Stimulated activated naive B cell treated with anti-CD40 and anti-IgM and Interleukin-4, amounts not matched to agents 10 μg/mL and 1 μg/mL and 100 μg/mL, for 72 hours (primary cell): ENCODE data around the gene RAC2.
A peak's percentile ranks its signal among the peaks of the same experiment; 100 is the strongest.

Experiments used
- ATAC-seq, 2 donors: fragments of 150-1000 bp; cut with Tn5 transposase; replicated peaks; 2 replicates each; pipeline ENCODE4 v1.10.0; 2021; ENCODE audit warnings: moderate library complexity in 1 of 2
- DNase-seq: peaks from one replicate; pipeline ENCODE4 v3.0.0; 2021
- H3K27ac Mint-ChIP-seq: one replicate; pipeline ENCODE4 v1.8.0; 2022; ENCODE audit warnings: mild to moderate bottlenecking, mixed read lengths
- H3K27me3 Mint-ChIP-seq, 2 donors: one replicate each; pipeline ENCODE4 v1.8.0; 2022; ENCODE audit warnings: mixed read lengths in 2 of 2
- H3K36me3 Mint-ChIP-seq, 2 donors: one replicate each; pipeline ENCODE4 v1.8.0; 2022; ENCODE audit warnings: mixed read lengths in 2 of 2, mild to moderate bottlenecking in 1 of 2
- H3K4me1 Mint-ChIP-seq, 2 donors: one replicate each; pipeline ENCODE4 v1.8.0; 2022; ENCODE audit warnings: mixed read lengths in 2 of 2, mild to moderate bottlenecking in 1 of 2
- H3K4me3 Mint-ChIP-seq, 2 donors: one replicate each; pipeline ENCODE4 v1.8.0; 2022; ENCODE audit warnings: mild to moderate bottlenecking in 2 of 2, mixed read lengths in 2 of 2, moderate library complexity in 1 of 2
- H3K9me3 Mint-ChIP-seq, 2 donors: one replicate each; pipeline ENCODE4 v1.8.0; 2022; ENCODE audit warnings: mixed read lengths in 2 of 2, mild to moderate bottlenecking in 1 of 2

The RAC2 gene

DNA sequence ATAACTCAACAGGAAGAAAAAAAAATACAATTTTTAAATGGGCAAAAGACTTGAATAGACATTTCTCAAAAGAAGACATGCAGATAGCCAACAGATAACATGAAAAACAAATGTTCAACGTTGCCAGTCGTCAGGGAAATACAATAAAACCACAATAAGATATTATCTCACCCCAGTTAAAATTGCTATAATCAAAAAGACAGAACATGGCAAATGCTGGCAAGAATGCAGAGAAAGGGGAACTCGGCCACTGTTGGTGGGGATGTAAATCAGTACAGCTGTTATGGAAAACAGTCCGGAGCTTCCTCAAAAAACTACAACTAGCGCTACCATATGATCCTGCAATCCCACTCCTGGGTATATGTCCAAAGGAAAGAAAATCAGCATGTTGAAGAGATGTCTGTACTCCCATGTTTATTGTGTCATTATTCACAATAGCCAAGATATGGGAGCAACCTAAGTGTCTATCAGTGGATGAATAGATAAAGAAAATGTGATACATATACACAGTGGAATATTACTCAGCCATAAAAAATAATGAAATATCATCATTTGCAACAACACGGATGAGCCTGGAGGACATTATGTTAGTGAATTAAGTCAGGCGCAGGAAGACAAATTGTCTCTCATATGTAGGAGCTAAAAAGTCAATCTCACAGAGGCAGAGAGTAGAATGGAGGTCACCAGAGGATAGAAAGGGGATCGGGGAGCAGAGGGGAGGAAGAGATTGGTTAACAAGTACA is 26.0 kb upstream of the RAC2 start:
- Mint-ChIP-seq H3K36me3 (peaks cover 0 to 2% of the 10 kb centered on the region in 2 donors), H3K9me3 (no peaks in the 10 kb centered on the region), H3K27me3 (no peaks in the 10 kb centered on the region), H3K4me3 (no peak overlapping the region), H3K27ac (no peak overlapping the region), H3K4me1 (peaks cover 40 to 56% of the 10 kb centered on the region in 2 donors)
- ATAC-seq (no peak), DNase-seq (no peak)

GRCh38 chr22:37267661-37268413 is 23.8 kb upstream of the RAC2 start:
- DNase-seq (no peak), ATAC-seq (peak; percentile 37 to 49)
- peaks cover 0 to 4% of the 10 kb centered on the region in 2 donors for H3K9me3 Mint-ChIP-seq
- H3K4me1 Mint-ChIP-seq, result peaks cover 21 to 34% of the 10 kb centered on the region in 2 donors
- H3K27ac Mint-ChIP-seq, result peak overlapping the region; percentile 97
- peak overlapping the region; percentile 91 to 94 for H3K4me3 Mint-ChIP-seq
- peaks cover 0 to 4% of the 10 kb centered on the region in 2 donors for H3K36me3 Mint-ChIP-seq
- H3K27me3 Mint-ChIP-seq, result no peaks in the 10 kb centered on the region

DNA sequence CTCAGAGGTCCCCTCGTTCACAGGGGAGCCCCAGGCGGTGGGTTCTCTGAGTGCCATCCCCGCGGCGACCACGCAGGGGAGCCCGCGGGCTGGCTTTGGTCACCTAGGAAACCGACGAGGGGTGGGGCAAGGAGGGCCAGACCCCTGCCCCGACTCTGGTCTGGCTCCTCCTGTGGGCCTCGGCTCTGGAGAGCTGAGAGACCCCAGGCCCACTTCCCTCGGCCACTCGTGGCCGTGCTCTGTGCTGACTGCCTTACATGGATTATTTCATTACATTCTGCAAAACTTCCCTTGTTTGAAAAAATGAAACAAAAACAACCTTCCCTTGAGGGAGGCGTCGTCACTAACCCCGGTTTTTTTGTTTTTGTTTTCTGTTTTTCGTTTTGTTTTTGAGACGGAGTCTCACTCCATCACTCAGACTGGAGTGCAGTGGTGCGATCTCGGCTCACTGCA is 23.1 kb upstream of the RAC2 start:
- peaks cover 26 to 40% of the 10 kb centered on the region in 2 donors for H3K4me1 Mint-ChIP-seq
- ATAC-seq, result peak; percentile 87 to 89
- H3K9me3 Mint-ChIP-seq, result peaks cover 0 to 4% of the 10 kb centered on the region in 2 donors
- peak overlapping the region; percentile 97 for H3K27ac Mint-ChIP-seq
- peak; percentile 53 for DNase-seq
- H3K36me3 Mint-ChIP-seq, result peaks cover 0 to 4% of the 10 kb centered on the region in 2 donors
- peaks cover 0 to 5% of the 10 kb centered on the region in 2 donors for H3K27me3 Mint-ChIP-seq
- peak overlapping the region; percentile 91 to 94 for H3K4me3 Mint-ChIP-seq

DNA sequence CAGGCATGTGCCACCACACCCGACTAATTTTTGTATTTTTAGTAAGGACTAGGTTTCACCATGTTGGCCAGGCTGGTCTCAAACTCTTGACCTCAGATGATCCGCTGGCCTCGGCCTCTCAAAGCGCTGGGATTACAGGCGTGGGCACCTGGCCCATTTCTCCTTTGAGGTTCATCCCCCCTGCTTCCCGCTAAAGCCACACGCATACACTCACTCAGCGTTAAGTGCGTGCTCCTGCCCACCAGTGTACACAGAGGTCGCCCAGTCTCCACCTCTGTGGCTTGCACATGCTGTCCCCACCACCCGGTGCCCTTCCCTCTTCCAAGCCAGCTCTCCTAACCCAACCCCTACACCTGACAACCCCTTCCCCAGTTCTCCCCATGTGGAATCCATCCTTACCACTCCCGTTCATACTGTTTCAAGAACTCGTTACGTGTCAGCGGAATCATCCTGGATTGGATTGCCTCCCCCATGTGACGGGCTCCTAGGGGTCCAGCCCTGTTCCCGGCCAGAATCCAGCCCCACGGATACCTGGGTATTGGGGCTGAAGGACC is 22.6 kb upstream of the RAC2 start:
- DNase-seq (no peak), ATAC-seq (peak; percentile 20 to 28)
- peak overlapping the region; percentile 97 for H3K27ac Mint-ChIP-seq
- peaks cover 26 to 38% of the 10 kb centered on the region in 2 donors for H3K4me1 Mint-ChIP-seq
- H3K4me3 Mint-ChIP-seq, result peak overlapping the region; percentile 91 to 94
- H3K27me3 Mint-ChIP-seq, result peaks cover 0 to 7% of the 10 kb centered on the region in 2 donors
- peaks cover 0 to 4% of the 10 kb centered on the region in 2 donors for H3K9me3 Mint-ChIP-seq
- H3K36me3 Mint-ChIP-seq, result peaks cover 0 to 4% of the 10 kb centered on the region in 2 donors

GRCh38 chr22:37263966-37264887 is 20.2 kb upstream of the RAC2 start:
- DNase-seq (no peak), ATAC-seq (no peak)
- Mint-ChIP-seq H3K36me3 (peaks cover 0 to 4% of the 10 kb centered on the region in 2 donors), H3K4me3 (no peak overlapping the region), H3K4me1 (peaks cover 34 to 47% of the 10 kb centered on the region in 2 donors), H3K9me3 (peaks cover 0 to 4% of the 10 kb centered on the region in 2 donors), H3K27me3 (peaks cover 0 to 7% of the 10 kb centered on the region in 2 donors), H3K27ac (no peak overlapping the region)

GRCh38 chr22:37262346-37262745 is 18.3 kb upstream of the RAC2 start:
- ATAC-seq, result no peak
- H3K4me1 Mint-ChIP-seq, result peaks cover 32 to 41% of the 10 kb centered on the region in 2 donors

GRCh38 chr22:37260901-37261336 is 16.9 kb upstream of the RAC2 start:
- DNase-seq (no peak), ATAC-seq (peak; percentile 79 to 82)
- H3K4me1 Mint-ChIP-seq, result peaks cover 32 to 38% of the 10 kb centered on the region in 2 donors
- H3K27ac Mint-ChIP-seq, result peak overlapping the region; percentile 1
- no peak overlapping the region for H3K4me3 Mint-ChIP-seq
- peaks cover 0 to 2% of the 10 kb centered on the region in 2 donors for H3K36me3 Mint-ChIP-seq
- peaks cover 0 to 4% of the 10 kb centered on the region in 2 donors for H3K9me3 Mint-ChIP-seq
- H3K27me3 Mint-ChIP-seq, result peaks cover 0 to 7% of the 10 kb centered on the region in 2 donors

More at GRCh38 chr22:37262346-37262745, 18.3 kb upstream of the RAC2 start:
- DNase-seq, result no peak
- peak overlapping the region; percentile 5 for H3K27ac Mint-ChIP-seq
- H3K27me3 Mint-ChIP-seq, result peaks cover 0 to 7% of the 10 kb centered on the region in 2 donors
- H3K4me3 Mint-ChIP-seq, result no peak overlapping the region
- H3K9me3 Mint-ChIP-seq, result peaks cover 0 to 4% of the 10 kb centered on the region in 2 donors
- H3K36me3 Mint-ChIP-seq, result peaks cover 0 to 4% of the 10 kb centered on the region in 2 donors

GRCh38 chr22:37260155-37260795 is 16.2 kb upstream of the RAC2 start:
- peaks cover 36 to 44% of the 10 kb centered on the region in 2 donors for H3K4me1 Mint-ChIP-seq
- DNase-seq (no peak), ATAC-seq (no peak)
- peaks cover 0 to 2% of the 10 kb centered on the region in 2 donors for H3K36me3 Mint-ChIP-seq
- H3K27ac Mint-ChIP-seq, result no peak overlapping the region
- peaks cover 0 to 4% of the 10 kb centered on the region in 2 donors for H3K9me3 Mint-ChIP-seq
- H3K27me3 Mint-ChIP-seq, result peaks cover 0 to 7% of the 10 kb centered on the region in 2 donors
- H3K4me3 Mint-ChIP-seq, result no peak overlapping the region

GRCh38 chr22:37259540-37260029 is 15.5 kb upstream of the RAC2 start:
- H3K27me3 Mint-ChIP-seq, result peaks cover 0 to 7% of the 10 kb centered on the region in 2 donors
- peak overlapping the region; percentile 39 for H3K27ac Mint-ChIP-seq
- peak overlapping the region; percentile 51 to 75 for H3K4me3 Mint-ChIP-seq
- peaks cover 0 to 2% of the 10 kb centered on the region in 2 donors for H3K36me3 Mint-ChIP-seq
- DNase-seq (no peak), ATAC-seq (peak; percentile 27 to 44)
- peaks cover 37 to 45% of the 10 kb centered on the region in 2 donors for H3K4me1 Mint-ChIP-seq
- peaks cover 0 to 2% of the 10 kb centered on the region in 2 donors for H3K9me3 Mint-ChIP-seq

DNA sequence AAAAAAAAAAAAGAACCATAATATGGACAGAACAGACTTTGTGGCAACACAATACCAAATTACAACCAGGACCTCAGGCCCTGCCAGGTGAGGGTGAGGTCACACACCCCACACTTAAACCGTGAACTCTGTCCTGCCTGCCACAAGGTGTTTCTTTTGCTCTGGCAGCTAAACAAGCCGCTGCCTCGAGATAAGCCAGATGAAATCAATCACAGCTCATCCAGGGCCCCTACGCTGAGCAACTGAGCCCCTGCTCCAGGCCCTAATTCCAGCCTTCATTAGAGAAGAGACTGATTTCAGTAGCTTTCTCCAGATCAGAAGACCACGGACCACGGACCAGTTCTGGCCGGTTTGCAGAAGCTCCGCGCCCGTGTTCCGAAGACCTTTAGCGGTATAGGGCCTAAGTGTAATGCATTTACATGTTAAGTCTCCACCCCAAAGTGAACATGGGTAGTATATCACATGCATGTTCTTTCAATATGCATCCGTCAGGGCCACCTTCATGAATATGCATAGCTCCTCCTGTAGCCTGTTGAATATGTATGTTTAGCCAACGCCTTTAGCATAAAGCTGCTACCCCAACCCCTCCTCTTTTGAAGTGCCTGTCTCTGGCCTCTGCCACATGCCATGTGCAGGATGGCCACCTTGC is 14.8 kb upstream of the RAC2 start:
- no peak for ATAC-seq
- no peaks in the 10 kb centered on the region for H3K36me3 Mint-ChIP-seq
- no peak overlapping the region for H3K4me3 Mint-ChIP-seq
- H3K27me3 Mint-ChIP-seq, result peaks cover 0 to 7% of the 10 kb centered on the region in 2 donors
- peaks cover 37 to 45% of the 10 kb centered on the region in 2 donors for H3K4me1 Mint-ChIP-seq
- no peaks in the 10 kb centered on the region for H3K9me3 Mint-ChIP-seq
- H3K27ac Mint-ChIP-seq, result no peak overlapping the region
- DNase-seq, result no peak

GRCh38 chr22:37258005-37258752 is 14.1 kb upstream of the RAC2 start:
- no peak for DNase-seq
- no peak overlapping the region for H3K4me3 Mint-ChIP-seq
- H3K4me1 Mint-ChIP-seq, result peaks cover 37 to 45% of the 10 kb centered on the region in 2 donors
- H3K36me3 Mint-ChIP-seq, result no peaks in the 10 kb centered on the region
- peaks cover 0 to 7% of the 10 kb centered on the region in 2 donors for H3K27me3 Mint-ChIP-seq
- ATAC-seq, result no peak
- no peaks in the 10 kb centered on the region for H3K9me3 Mint-ChIP-seq
- no peak overlapping the region for H3K27ac Mint-ChIP-seq
